BJ (cell line): Measurements from ENCODE around the gene OPTN. TPM values are rescaled to one million over a fixed set of nuclear protein-coding genes. Genes with fewer than 3 reads are reported as not detected.

Experiments
- CTCF ChIA-PET: fragments of 350-600 bp; formaldehyde crosslinking; extraction: SDS; loops from one replicate; lab custom pipeline; 2021; ENCODE audit warnings: antibody characterized with exemption, inconsistent platforms; lab: Yijun Ruan, JAX
- POLR2A ChIA-PET: fragments of 300-600 bp; sonication (Branson Sonifier 250); formaldehyde crosslinking; extraction: SDS; loops from one replicate; lab custom pipeline; 2021; ENCODE audit warnings: antibody characterized with exemption; lab: Charles Lee
- DNase-seq: peaks from one replicate; pipeline ENCODE4 v3.0.0-alpha.2; 2011; ENCODE audit warnings: low read depth
- H3K27me3 ChIP-seq: 2 replicates; pipeline ENCODE4 v1.6.0; 2011; ENCODE audit warnings: low read length; ENCODE audit not compliant: control insufficient read depth, insufficient read depth
- H3K36me3 ChIP-seq: 2 replicates; pipeline ENCODE4 v1.5.1; 2011; ENCODE audit warnings: low read length; ENCODE audit not compliant: control insufficient read depth, insufficient read depth
- H3K4me3 ChIP-seq: 2 replicates; pipeline ENCODE4 v1.5.1; 2011; ENCODE audit warnings: low read depth, mild to moderate bottlenecking, control low read depth, low read length
- CTCF ChIP-seq: IDR thresholded peaks from 2 replicates; pipeline ENCODE4 v1.5.1; 2011; ENCODE audit warnings: low read depth, mild to moderate bottlenecking, control low read depth, inconsistent platforms, low read length, moderate library complexity; ENCODE audit not compliant: insufficient read depth
- polyA plus RNA-seq: library from polyadenylated mRNA; depleted of rRNA; stranded (reverse); fragments of >200 nt; gene quantifications from 2 replicates; pipeline ENCODE4 v1.2.3, GENCODE V29; 2011

Gene OPTN
- polyA plus RNA-seq, 1 experiment, result 58.0 TPM

GRCh38 chr10:13102002-13102794, 2.2 kb downstream of the OPTN start:
- no peak for TF ChIP-seq CTCF
- Histone ChIP-seq H3K36me3 (no peaks in the 10 kb centered on the region; the same call in 1 of the 2 replicates), H3K27me3 (no peaks in the 10 kb centered on the region), H3K4me3 (peak overlapping the region; percentile 3)
- ChIA-PET CTCF (no interaction called here), POLR2A (no interaction called here)
- DNase-seq, result no peak

DNA sequence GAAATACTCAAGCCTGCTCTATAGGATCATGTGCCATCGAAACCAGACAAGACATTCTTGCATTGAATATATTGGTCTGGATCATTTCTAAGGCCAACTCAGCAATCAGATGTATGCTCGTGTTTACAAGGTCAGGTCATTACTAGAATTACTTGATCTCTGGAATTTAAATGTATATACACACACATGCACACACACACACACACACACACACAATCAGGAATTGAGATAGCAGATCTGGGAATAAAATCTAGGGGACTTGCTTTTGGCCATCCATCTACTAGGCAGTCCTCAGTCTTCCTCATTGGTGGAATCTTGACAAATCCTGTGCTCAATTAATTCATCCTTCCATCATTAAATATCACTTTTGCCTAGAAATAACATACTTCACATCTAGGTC, 3.6 kb downstream of the OPTN start:
- DNase-seq, result no peak
- no peak for TF ChIP-seq CTCF
- CTCF ChIA-PET, result no interaction called here
- POLR2A ChIA-PET, result interaction anchor here (0.7 kb wide), 1 partner anchor 835 kb away, joined by 23 read pairs; no protein-coding TSS in a partner anchor
- H3K36me3 ChIP-seq, result no peaks in the 10 kb centered on the region; the same call in 1 of the 2 replicates
- H3K4me3 ChIP-seq, result no peak overlapping the region
- no peaks in the 10 kb centered on the region for H3K27me3 ChIP-seq

DNA sequence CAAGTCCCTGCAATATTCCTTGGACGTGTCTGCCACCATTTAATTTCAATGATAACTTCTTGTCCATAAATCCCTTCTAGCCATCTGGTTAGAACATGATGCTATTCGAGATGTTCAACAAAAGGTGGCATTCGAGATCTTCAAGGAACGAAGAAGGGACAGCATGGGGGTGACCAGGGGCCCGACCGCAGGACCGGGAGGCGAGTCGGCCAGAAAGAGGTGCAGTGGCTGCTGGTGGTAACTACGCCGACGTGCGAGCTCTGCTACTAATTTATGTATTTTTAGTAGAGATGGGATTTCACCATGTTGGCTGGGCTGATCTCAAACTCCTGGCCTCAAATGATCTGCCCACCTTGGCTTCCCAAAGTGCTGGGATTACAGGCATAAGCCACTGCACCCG, 4.7 kb downstream of the OPTN start:
- peaks cover 5% of the 10 kb centered on the region for H3K36me3 ChIP-seq
- ChIA-PET POLR2A (no interaction called here), CTCF (no interaction called here)
- no peak for DNase-seq
- no peak for TF ChIP-seq CTCF
- no peak overlapping the region for H3K4me3 ChIP-seq
- no peaks in the 10 kb centered on the region for H3K27me3 ChIP-seq

DNA sequence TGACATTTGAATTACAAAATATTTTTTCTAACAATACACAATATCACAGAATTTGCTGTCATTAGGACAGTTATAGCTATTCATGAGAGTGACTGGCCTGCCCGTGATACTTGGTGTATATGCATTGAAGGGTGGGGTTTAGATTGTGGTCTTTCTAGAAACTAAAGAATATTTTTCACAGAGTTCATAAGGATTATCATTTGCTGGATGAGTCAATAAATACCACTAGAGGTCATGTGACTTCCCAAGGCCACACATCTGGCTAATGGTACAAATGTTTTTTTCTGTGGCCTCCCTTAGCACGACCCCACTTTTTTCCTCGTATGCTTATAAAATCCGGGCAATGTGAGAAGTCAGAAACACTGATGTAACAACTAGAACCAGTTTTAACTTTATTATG, 5.2 kb downstream of the OPTN start:
- no peak for TF ChIP-seq CTCF
- CTCF ChIA-PET, result no interaction called here
- Histone ChIP-seq H3K4me3 (no peak overlapping the region), H3K27me3 (no peaks in the 10 kb centered on the region), H3K36me3 (peaks cover 7% of the 10 kb centered on the region)
- DNase-seq, result no peak
- POLR2A ChIA-PET, result no interaction called here

- TF ChIP-seq CTCF, result no peak
These were observed 6.6 kb downstream of the OPTN start for GRCh38 chr10:13106387-13107045.

More at GRCh38 chr10:13106387-13107045, 6.6 kb downstream of the OPTN start:
- POLR2A ChIA-PET, result no interaction called here
- DNase-seq, result no peak
- Histone ChIP-seq H3K4me3 (no peak overlapping the region), H3K27me3 (no peaks in the 10 kb centered on the region), H3K36me3 (peaks cover 9% of the 10 kb centered on the region)
- CTCF ChIA-PET, result interaction anchor here (1.0 to 3.5 kb wide), 2 partner anchors 7 to 842 kb away, joined by 3 to 11 read pairs; partner anchors contain the start of gene OPTN
